ENCODE data around the gene CCDC74B.
"Not testable (repeated sequence)": the region's sequence is repeated elsewhere in the genome, so short reads cannot be mapped to it uniquely, and the experiment has no call there.

Gene CCDC74B

GRCh38 chr2:130143266-130144039 lies 1.5 kb downstream of the CCDC74B start:
- DNase-seq = not testable (repeated sequence)

DNA sequence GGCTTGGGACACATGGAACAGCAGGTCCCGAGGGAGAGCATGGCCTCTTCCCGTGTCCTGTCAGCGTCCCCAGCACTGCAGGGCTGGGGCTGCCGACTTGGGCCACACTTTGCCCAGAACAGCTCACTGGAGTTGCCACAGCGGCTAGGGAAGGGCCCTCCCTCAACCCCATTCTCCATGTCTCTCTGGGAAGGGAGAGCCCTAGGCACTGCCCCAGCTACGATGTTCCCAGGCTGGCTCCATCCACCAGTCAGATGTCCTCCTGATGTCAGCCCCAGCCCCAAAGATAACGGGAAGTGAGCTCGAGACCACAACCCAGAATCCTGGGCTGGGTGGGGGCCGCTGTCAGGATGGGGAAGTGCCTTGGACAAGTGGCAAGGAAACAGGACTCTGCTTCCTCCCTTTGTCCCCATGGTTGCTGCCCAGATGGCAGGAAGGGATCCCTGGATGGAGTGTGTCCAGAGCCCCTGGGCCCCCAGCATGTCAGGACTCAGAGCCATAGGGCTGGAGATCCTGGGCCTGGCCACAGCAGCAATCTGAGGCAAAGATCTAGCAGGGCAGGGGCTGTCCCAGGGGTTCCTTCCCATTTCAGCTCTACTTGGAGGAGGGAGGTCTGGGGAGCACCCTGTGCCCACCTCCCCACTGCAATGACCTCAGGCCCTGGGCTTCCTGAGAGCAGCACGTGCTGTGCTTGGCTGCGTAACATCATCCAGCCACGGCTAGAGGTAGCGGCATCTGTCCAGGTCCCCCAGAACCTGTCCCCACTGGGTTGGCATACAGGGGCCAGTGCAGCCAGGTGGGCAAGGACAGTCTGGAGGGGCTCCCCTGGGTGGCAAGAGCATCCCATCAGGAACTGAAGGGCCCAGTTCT lies 2.3 kb downstream of the CCDC74B start:
- DNase-seq = not testable (repeated sequence)

- not testable (repeated sequence) for DNase-seq
Measured at GRCh38 chr2:130141645-130142370, 3.1 kb downstream of the CCDC74B start.

DNA sequence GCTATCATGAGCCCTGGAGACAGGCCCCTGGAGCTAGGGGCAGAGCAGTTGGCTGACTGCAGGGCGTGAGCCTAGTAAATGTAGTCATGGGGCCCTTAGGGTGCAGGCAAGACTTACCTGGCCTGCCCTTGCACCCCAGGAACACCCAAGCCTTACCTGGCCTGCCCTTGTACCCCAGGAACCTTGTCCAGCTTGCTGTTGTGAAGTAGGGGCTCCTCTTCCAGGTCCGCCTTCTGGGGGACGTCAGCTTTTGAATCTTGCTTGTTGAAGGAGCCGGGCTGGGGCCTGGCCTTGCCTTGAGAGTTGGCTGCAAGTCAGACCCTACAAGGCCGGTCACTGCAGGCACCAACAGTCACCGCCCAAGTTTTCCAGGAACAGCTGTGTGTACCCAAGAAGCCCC lies 3.9 kb downstream of the CCDC74B start:
- not testable (repeated sequence) for DNase-seq

- DNase-seq = not testable (repeated sequence)
Measured at GRCh38 chr2:130140516-130140915, 4.4 kb downstream of the CCDC74B start.

- not testable (repeated sequence) for DNase-seq
Measured at GRCh38 chr2:130139331-130140280, 5.3 kb downstream of the CCDC74B start.

GRCh38 chr2:130138841-130139251 lies 6.1 kb downstream of the CCDC74B start:
- DNase-seq = not testable (repeated sequence)

- DNase-seq = not testable (repeated sequence)
Measured at GRCh38 chr2:130138326-130138725, 6.6 kb downstream of the CCDC74B start.

DNA sequence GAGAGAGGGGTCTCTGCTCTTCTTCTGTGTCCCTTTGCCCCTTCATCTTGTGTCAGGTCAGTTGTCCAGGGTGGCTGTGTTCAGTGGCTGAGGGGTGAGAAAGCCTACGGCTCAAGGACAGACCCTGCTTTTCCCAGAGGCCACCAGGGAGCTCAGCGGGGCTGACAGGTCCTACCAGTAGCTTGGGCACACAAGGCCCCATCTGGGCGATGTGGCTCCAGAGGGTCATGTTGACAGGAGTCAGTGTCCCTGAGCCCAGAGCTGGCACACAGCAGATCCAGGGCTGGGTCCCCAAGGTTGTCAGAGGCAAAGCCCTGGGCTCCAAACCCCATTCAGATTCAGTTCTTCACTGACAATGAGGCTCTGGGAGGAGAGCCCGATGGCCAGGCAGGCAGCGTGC lies 7.8 kb downstream of the CCDC74B start:
- DNase-seq = not testable (repeated sequence)

GRCh38 chr2:130136546-130136945 lies 8.4 kb downstream of the CCDC74B start:
- DNase-seq = not testable (repeated sequence)

DNA sequence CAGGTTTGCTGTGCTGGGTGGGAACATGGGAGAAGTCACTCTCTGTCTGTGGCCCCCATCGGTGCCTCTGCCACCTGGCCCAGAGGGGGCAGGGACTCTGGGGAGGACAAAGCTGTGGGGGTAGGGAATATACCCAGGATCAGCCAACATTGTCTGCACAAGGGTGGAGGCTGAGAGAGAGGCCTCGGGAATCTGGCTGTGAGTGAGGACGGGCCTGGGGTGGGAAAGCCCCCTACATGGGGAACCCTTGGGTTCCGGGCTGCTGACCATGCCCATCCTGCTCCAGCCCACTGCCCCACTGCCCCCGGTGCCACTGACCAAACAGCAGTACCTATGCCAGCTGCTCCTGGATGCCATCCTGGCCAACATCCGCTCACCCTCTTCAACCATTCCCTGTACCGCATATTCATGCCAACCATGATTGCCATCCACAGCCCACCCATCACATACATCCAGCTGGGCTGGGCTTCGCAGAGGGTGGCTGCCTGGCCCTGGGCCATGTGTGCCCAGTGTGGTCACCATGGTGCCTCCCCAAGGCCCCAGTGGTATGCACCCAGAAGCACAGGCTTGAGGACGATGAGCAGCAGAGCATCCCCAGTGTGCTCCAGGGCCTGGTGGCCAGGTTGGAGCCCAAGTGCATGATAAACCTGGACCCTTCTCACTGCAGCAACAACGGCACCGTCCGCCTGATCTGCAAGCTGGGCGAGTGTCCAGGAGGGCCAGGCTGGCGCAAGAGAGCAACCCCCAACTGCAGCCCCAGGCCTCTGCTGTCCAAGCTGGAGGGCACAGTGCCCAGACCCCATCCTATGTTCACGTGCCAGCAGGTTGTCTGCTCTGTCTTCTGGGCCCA lies 9.0 kb downstream of the CCDC74B start:
- no peak for DNase-seq

GRCh38 chr2:130129120-130129829 lies 15.6 kb downstream of the CCDC74B start, which contains the start of gene POTEF:
Gene POTEF (minus strand): TSS chr2:130129222. CDS start chr2:130120515, 8,707 bp downstream.
- not testable (repeated sequence) for DNase-seq

- DNase-seq = not testable (repeated sequence)
Measured at GRCh38 chr2:130128464-130128863, 16.4 kb downstream of the CCDC74B start.

DNA sequence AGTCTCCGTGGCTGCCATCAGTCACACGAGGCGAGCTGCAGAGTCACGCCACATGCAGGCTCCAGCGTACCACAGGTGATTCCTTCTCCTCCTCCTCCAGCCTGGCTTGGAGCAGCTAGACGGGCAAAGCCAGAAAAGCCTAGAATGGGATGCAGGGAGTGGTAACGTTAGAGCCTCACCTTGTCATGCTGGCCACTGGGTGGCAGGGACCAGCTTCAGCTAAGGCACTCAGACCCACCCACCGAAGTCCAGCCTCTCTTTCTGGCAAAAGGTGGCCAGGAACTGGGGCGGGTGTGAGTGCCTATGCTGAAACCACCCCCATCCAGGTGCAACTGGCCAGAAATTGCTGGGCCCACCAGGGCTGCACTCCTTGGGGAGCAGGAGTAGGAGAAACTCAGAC lies 17.2 kb downstream of the CCDC74B start:
- DNase-seq = not testable (repeated sequence)

DNA sequence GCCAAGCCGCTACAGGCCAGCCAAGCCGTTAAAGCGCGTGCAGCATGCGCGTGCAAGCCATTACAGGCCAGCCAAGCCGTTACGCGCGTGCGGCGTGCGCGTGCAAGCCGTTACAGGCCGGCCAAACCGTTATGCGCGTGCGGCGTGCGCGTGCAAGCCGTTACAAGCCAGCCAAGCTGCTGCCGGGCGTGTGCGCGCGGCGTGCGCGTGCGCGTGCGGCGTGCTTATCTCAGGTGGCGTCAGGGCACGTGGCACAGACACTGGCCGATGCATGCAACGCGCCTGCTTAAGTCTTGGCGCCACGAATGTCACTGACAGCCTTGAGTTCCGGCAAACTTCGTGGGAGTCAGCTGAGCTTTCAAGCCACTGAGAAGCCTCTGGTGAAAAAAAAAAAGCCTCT lies 24.0 kb downstream of the CCDC74B start:
- DNase-seq = not testable (repeated sequence)

DNA sequence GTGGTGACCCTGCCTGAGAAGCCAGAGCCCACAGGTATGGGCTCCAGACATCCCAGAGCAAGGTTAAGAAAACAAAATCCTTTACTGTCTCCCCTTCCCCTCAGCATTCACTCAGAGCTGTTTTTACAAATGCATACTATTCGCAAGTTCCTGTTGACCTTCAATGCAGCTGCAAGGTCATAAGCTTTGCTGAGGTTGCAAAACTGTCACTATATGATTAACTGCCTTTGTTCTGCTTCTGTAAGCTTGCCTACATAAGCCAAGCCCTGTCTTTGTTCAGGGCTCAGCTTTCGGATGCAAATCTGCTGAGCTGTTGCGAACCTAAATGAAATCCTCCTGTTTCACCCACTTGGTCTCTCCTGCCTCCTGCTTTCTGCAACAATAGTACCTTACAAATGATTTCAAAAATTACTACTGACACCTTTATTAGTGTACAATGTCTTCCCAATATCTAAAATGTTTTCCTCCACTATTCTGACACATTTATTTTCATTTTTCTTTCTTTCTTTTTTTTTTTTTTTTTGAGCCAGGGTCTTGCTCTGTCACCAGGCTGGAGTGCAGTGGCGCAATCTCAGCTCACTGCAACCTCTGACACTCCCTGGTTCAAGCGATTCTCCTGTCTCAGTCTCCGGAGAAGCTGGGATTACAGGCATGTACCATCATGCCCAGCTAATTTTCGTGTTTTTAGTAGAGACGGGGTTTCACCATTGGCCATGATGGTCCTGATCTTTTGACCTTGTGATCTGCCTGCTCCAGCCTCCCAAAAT lies 42.1 kb downstream of the CCDC74B start:
- not testable (repeated sequence) for DNase-seq

All from fibroblast of upper back skin (primary cell).